ENCODE results near the gene FLRT2. TPM values are rescaled to one million over a fixed set of nuclear protein-coding genes. Genes with fewer than 3 reads are reported as not detected.

Gene FLRT2
- polyA plus RNA-seq, 1 experiment: 20.8 TPM

GRCh38 chr14:85653029-85653428, 123.1 kb downstream of the FLRT2 start:
- POLR2A ChIA-PET: no interaction called here
- Histone ChIP-seq H3K9me3 (ENCODE audit: control insufficient read depth, insufficient read depth, low read length) (no peaks in the 10 kb centered on the region), H3K27ac (ENCODE audit: low read depth, low read length) (no peak overlapping the region), H3K4me3 (ENCODE audit: low read depth, low read length) (no peak overlapping the region), H3K27me3 (ENCODE audit: control insufficient read depth, insufficient read depth, low read length) (no peaks in the 10 kb centered on the region)
- CTCF ChIA-PET: interaction anchor here (1.1 kb wide), 1 partner anchor 116 kb away, joined by 3 read pairs; no protein-coding TSS in a partner anchor
- TF ChIP-seq CTCF (IDR thresholded peaks at IDR 0.05; ENCODE audit: low read depth, low read length): no peak
- no peak for DNase-seq (ENCODE audit: low read depth, low spot score)

GRCh38 chr14:85660243-85660922, 130.4 kb downstream of the FLRT2 start:
- H3K4me3 ChIP-seq (ENCODE audit: low read depth, low read length): no peak overlapping the region
- no peaks in the 10 kb centered on the region for H3K27me3 ChIP-seq (ENCODE audit: control insufficient read depth, insufficient read depth, low read length)
- DNase-seq (ENCODE audit: low read depth, low spot score): no peak
- CTCF ChIA-PET: no interaction called here
- no peaks in the 10 kb centered on the region for H3K9me3 ChIP-seq (ENCODE audit: control insufficient read depth, insufficient read depth, low read length)
- no peak for TF ChIP-seq CTCF (IDR thresholded peaks at IDR 0.05; ENCODE audit: low read depth, low read length)
- H3K27ac ChIP-seq (ENCODE audit: low read depth, low read length): no peak overlapping the region
- POLR2A ChIA-PET: no interaction called here

- H3K27me3 ChIP-seq (ENCODE audit: control insufficient read depth, insufficient read depth, low read length): no peaks in the 10 kb centered on the region
- no peak overlapping the region for H3K4me3 ChIP-seq (ENCODE audit: low read depth, low read length)
- no peak overlapping the region for H3K27ac ChIP-seq (ENCODE audit: low read depth, low read length)
- no peaks in the 10 kb centered on the region for H3K9me3 ChIP-seq (ENCODE audit: control insufficient read depth, insufficient read depth, low read length)
- no peak for DNase-seq (ENCODE audit: low read depth, low spot score)
- no peak for TF ChIP-seq CTCF (IDR thresholded peaks at IDR 0.05; ENCODE audit: low read depth, low read length)
- POLR2A ChIA-PET: no interaction called here
- CTCF ChIA-PET: no interaction called here
These were observed 132.2 kb downstream of the FLRT2 start for GRCh38 chr14:85662096-85662495.

- POLR2A ChIA-PET: no interaction called here
- TF ChIP-seq CTCF (IDR thresholded peaks at IDR 0.05; ENCODE audit: low read depth, low read length): no peak
- Histone ChIP-seq H3K4me3 (ENCODE audit: low read depth, low read length) (no peak overlapping the region), H3K27ac (ENCODE audit: low read depth, low read length) (no peak overlapping the region), H3K9me3 (ENCODE audit: control insufficient read depth, insufficient read depth, low read length) (no peaks in the 10 kb centered on the region), H3K27me3 (ENCODE audit: control insufficient read depth, insufficient read depth, low read length) (no peaks in the 10 kb centered on the region)
- CTCF ChIA-PET: no interaction called here
- DNase-seq (ENCODE audit: low read depth, low spot score): no peak
These were observed 133.3 kb downstream of the FLRT2 start for GRCh38 chr14:85663256-85663655.

GRCh38 chr14:85663667-85664066, 133.7 kb downstream of the FLRT2 start:
- Histone ChIP-seq H3K9me3 (ENCODE audit: control insufficient read depth, insufficient read depth, low read length) (no peaks in the 10 kb centered on the region), H3K27ac (ENCODE audit: low read depth, low read length) (no peak overlapping the region), H3K27me3 (ENCODE audit: control insufficient read depth, insufficient read depth, low read length) (no peaks in the 10 kb centered on the region), H3K4me3 (ENCODE audit: low read depth, low read length) (no peak overlapping the region)
- DNase-seq (ENCODE audit: low read depth, low spot score): no peak
- TF ChIP-seq CTCF (IDR thresholded peaks at IDR 0.05; ENCODE audit: low read depth, low read length): no peak
- ChIA-PET POLR2A (no interaction called here), CTCF (no interaction called here)
